ENCODE measurements around the gene POLR2C. TPM values are rescaled to one million over a fixed set of nuclear protein-coding genes. Genes with fewer than 3 reads are reported as not detected.
A peak's percentile ranks its signal among the peaks of the same experiment; 100 is the strongest.

POLR2C gene
- total RNA-seq, 1 donor from 2014 or later = 110 TPM

GRCh38 chr16:57473176-57473840, 10.8 kb downstream of the POLR2C start:
- Histone ChIP-seq H3K27me3 (no peaks in the 10 kb centered on the region), H3K36me3 (peaks cover 64 to 67% of the 10 kb centered on the region in 2 donors), H3K4me1 (peaks cover 6 to 20% of the 10 kb centered on the region in 2 donors), H3K4me3 (no peak overlapping the region), H3K9me3 (no peaks in the 10 kb centered on the region), H3K27ac (no peak overlapping the region)
- intact Hi-C loops (cut with DNase I) = loop anchor here (10.0 kb wide), 1 partner anchor 341 kb away; no protein-coding TSS in a partner anchor
- TF ChIP-seq, protein P1, sequence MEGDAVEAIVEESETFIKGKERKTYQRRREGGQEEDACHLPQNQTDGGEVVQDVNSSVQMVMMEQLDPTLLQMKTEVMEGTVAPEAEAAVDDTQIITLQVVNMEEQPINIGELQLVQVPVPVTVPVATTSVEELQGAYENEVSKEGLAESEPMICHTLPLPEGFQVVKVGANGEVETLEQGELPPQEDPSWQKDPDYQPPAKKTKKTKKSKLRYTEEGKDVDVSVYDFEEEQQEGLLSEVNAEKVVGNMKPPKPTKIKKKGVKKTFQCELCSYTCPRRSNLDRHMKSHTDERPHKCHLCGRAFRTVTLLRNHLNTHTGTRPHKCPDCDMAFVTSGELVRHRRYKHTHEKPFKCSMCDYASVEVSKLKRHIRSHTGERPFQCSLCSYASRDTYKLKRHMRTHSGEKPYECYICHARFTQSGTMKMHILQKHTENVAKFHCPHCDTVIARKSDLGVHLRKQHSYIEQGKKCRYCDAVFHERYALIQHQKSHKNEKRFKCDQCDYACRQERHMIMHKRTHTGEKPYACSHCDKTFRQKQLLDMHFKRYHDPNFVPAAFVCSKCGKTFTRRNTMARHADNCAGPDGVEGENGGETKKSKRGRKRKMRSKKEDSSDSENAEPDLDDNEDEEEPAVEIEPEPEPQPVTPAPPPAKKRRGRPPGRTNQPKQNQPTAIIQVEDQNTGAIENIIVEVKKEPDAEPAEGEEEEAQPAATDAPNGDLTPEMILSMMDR (IDR thresholded peaks at IDR 0.05) = no peak
- peak in 1 of 2 donors; percentile 53 for DNase-seq (ENCODE audit: low spot score in 2 of 2)

DNA sequence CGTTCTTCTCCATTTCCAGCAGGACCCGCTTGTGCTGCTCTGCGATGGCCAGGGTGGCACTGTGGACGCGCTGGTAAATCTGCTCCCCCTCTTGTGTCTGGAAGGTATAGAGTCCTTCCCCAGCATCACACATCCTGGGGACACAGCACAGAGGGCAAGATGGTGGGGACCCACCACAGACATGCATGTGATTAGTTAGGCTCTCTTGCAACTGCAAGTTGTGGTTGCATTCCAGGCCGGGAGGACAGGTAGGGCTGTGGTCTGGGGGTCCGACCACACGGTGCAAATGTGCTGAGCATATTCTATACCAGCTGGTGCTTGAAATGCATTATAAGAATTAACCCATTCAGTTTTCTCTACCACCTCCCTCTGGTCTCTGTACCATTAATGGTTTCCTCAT, 11.4 kb downstream of the POLR2C start:
- TF ChIP-seq, protein P1 (IDR thresholded peaks at IDR 0.05) = no peak
- Histone ChIP-seq H3K9me3 (no peaks in the 10 kb centered on the region), H3K4me3 (no peak overlapping the region), H3K27me3 (no peaks in the 10 kb centered on the region), H3K27ac (no peak overlapping the region), H3K36me3 (peaks cover 61% of the 10 kb centered on the region in 2 donors), H3K4me1 (peaks cover 6 to 26% of the 10 kb centered on the region in 2 donors)
- DNase-seq (ENCODE audit: low spot score in 2 of 2) = no peak
- intact Hi-C loops (cut with DNase I) = loop anchor here (10.0 kb wide), 1 partner anchor 341 kb away; no protein-coding TSS in a partner anchor

- TF ChIP-seq, protein P1 (IDR thresholded peaks at IDR 0.05) = no peak
- no peak overlapping the region for H3K27ac ChIP-seq
- peaks cover 50% of the 10 kb centered on the region in 2 donors for H3K36me3 ChIP-seq
- H3K4me3 ChIP-seq = no peak overlapping the region
- DNase-seq (ENCODE audit: low spot score in 2 of 2) = peak in 1 of 2 donors; percentile 60
- H3K27me3 ChIP-seq = no peaks in the 10 kb centered on the region
- intact Hi-C loops (cut with DNase I) = loop anchor here (5.0 to 10.0 kb wide), 2 partner anchors 42 to 340 kb away; no protein-coding TSS in a partner anchor
- H3K4me1 ChIP-seq = peaks cover 7 to 32% of the 10 kb centered on the region in 2 donors
- H3K9me3 ChIP-seq = no peaks in the 10 kb centered on the region
Measured at GRCh38 chr16:57474671-57475661, 12.5 kb downstream of the POLR2C start.

DNA sequence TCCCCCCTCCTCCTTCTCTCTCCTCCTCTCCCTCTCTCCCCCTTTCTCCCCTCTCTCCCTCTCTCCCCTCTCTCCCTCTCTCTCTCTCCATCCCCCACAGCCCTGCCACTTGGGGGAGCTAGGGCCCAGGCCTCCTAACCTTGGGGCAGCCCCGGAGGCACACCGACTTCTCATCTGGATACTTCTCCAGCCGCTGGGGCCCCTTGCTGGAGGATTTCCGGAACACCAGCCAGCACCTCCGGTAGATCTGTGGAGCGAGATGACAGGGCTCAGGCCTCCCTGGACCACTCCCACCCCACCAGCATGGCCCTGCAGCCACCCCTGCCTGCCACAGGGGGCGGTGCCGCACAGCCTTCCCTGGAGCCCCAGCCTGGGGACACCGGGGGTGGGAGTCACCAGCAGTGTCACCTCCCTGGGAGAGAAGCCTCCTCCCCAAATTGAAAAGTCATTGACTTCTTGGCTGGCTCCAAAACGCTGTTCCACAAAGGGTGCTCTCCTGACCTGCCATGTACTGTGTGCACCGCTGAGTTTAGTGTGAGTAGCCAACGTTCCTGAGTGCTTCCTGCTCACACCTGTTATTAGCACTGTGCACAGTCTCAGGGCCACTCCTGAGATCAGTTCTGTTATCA, 13.3 kb downstream of the POLR2C start:
- TF ChIP-seq, protein P1 (IDR thresholded peaks at IDR 0.05) = peak; percentile 20 to 46 (median 39)
- Histone ChIP-seq H3K4me1 (peaks cover 15 to 40% of the 10 kb centered on the region in 2 donors), H3K27me3 (no peaks in the 10 kb centered on the region), H3K27ac (peak overlapping the region in 1 of 2 donors; percentile 82), H3K4me3 (no peak overlapping the region), H3K9me3 (no peaks in the 10 kb centered on the region), H3K36me3 (peaks cover 41 to 42% of the 10 kb centered on the region in 2 donors)
- DNase-seq (ENCODE audit: low spot score in 2 of 2) = peak in 1 of 2 donors; percentile 73
- intact Hi-C loops (cut with DNase I) = loop anchor here (5.0 to 10.0 kb wide), 2 partner anchors 41 to 339 kb away; no protein-coding TSS in a partner anchor
